Ovary (tissue), 9 donors: ENCODE data around the gene PPM1J. TPM values are rescaled to one million over a fixed set of nuclear protein-coding genes. Genes with fewer than 3 reads are reported as not detected.

Source experiments
- DNase-seq, 5 donors: peaks; one replicate each; pipeline ENCODE4 v3.0.0-alpha.2; 2019 to 2020
- H3K27ac ChIP-seq, 2 donors: fragments of 200-600 bp; one replicate each; pipeline versions ENCODE4 v1.5.1 to v1.8.0; 2019 to 2022
- H3K27me3 ChIP-seq: fragments of 200-600 bp; one replicate; pipeline ENCODE4 v1.8.0; 2022
- H3K36me3 ChIP-seq: fragments of 200-600 bp; sonication (generic); one replicate; pipeline ENCODE4 v1.5.1; 2019
- H3K4me1 ChIP-seq: one replicate; pipeline ENCODE4 v1.8.1; 2013; ENCODE audit warnings: mild to moderate bottlenecking, moderate library complexity; ENCODE audit not compliant: insufficient read depth
- H3K4me3 ChIP-seq: fragments of 200-600 bp; sonication (generic); one replicate; pipeline ENCODE4 v1.5.1; 2017
- H3K9me3 ChIP-seq, 2 donors: fragments of 200-600 bp in 1 of 2; sonication (generic) in 1 of 2; one replicate each; pipeline versions ENCODE4 v1.5.1 to v1.8.1; 2013 to 2019; ENCODE audit warnings: mild to moderate bottlenecking in 1 of 2, moderate library complexity in 1 of 2
- CTCF ChIP-seq, 3 donors: fragments of 450-650 bp in 2 of 3; fragments of 200-600 bp in 1 of 3; IDR thresholded peaks; one replicate each; pipeline versions ENCODE4 v1.5.1 to v1.8.0; 2016 to 2022; ENCODE audit warnings: antibody characterized with exemption in 3 of 3, mild to moderate bottlenecking in 1 of 3
- EP300 ChIP-seq: sonication (generic); formaldehyde crosslinking; IDR thresholded peaks from one replicate; pipeline ENCODE4 v1.6.1; 2017; ENCODE audit warnings: antibody characterized with exemption
- POLR2A ChIP-seq: fragments of 450-650 bp; IDR thresholded peaks from one replicate; pipeline ENCODE4 v1.6.1; 2017; ENCODE audit warnings: antibody characterized with exemption, mild to moderate bottlenecking, moderate library complexity
- WGBS, 3 donors: extraction: QIAGEN DNeasy Blood & Tissue Kit in 1 of 3; methylation state at CpG; one replicate each; pipeline versions ENCODE4 v1.1.5 to v1.1.7; 2013 to 2017; 5-methylcytosine and 5-hydroxymethylcytosine counted together
- intact Hi-C, 4 donors: fragments of 100-400 bp; cut with DNase I; formaldehyde crosslinking; loops; one replicate each; pipeline versions ENCODE4 v1.11.0 to v1.15.1; 2022 to 2023
- polyA plus RNA-seq, 2 donors: library from polyadenylated mRNA; stranded (reverse); fragments of 200-250 nt in 1 of 2; fragments of 350-450 nt in 1 of 2; fragmentation: Illumina TruSeq in 1 of 2; extraction: RNeasy Lipid Tissue Mini Kit (QIAGEN cat#74804) in 1 of 2; gene quantifications; one replicate each; pipeline ENCODE4 v1.2.3, GENCODE V29; 2013 to 2014
- total RNA-seq, 7 donors: library from RNA; depleted of rRNA in 2 of 7; stranded (reverse); fragments of >200 nt in 2 of 7; fragmentation: NEBNext Ultra II Directional in 3 of 7; extraction: Animal tissue kit (Norgen Biotek cat#: 25700) in 3 of 7; gene quantifications; one replicate each; pipeline versions ENCODE4 v1.1.0 to v1.2.4, GENCODE V29; 2016 to 2023
- donor health status: DM: no; HTN: no; CAD: no; lungs with moderate emphysema.
- donor health status: DM: no; HTN: no; CAD: no.
- donor health status: Bipolar disorder and iron deficiency.
- donor health status: DM: yes; HTN: yes; CAD: no.
- donor health status: DM: no; HTN: no; CAD: no.
- donor health status: DM: yes; HTN: yes; CAD: no.

The PPM1J gene
- total and polyA plus RNA-seq, 9 donors = 0.78 to 6.3 (median 2.8) TPM

- no peak for TF ChIP-seq CTCF (IDR thresholded peaks at IDR 0.05)
- TF ChIP-seq EP300 = no peak
- no peak for TF ChIP-seq POLR2A
- WGBS, 3 donors = 94 to 98% (median 95%) methylated on average over 3 of the region's 3 CpGs
- DNase-seq = no peak
Observed at GRCh38 chr1:112676543-112676942, 38.6 kb downstream of the PPM1J start.

GRCh38 chr1:112675728-112676381 lies 39.3 kb downstream of the PPM1J start:
- TF ChIP-seq CTCF (IDR thresholded peaks at IDR 0.05) (no peak), EP300 (no peak), POLR2A (no peak)
- intact Hi-C loops = no loop called here
- Histone ChIP-seq H3K27me3 (no peaks in the 10 kb centered on the region), H3K4me3 (peak overlapping the region; percentile 63), H3K27ac (peak overlapping the region; percentile 90 to 96), H3K4me1 (peaks cover 4% of the 10 kb centered on the region), H3K9me3 (no peaks in the 10 kb centered on the region), H3K36me3 (no peaks in the 10 kb centered on the region)
- 26 to 32% (median 27%) methylated on average over 7 of the region's 7 CpGs for WGBS, 3 donors
- no peak for DNase-seq

More at GRCh38 chr1:112676543-112676942, 38.6 kb downstream of the PPM1J start:
- no peak overlapping the region for H3K4me3 ChIP-seq
- no peaks in the 10 kb centered on the region for H3K36me3 ChIP-seq
- H3K27ac ChIP-seq = no peak overlapping the region
- no peaks in the 10 kb centered on the region for H3K9me3 ChIP-seq
- intact Hi-C loops = no loop called here
- H3K4me1 ChIP-seq = peaks cover 4% of the 10 kb centered on the region
- H3K27me3 ChIP-seq = no peaks in the 10 kb centered on the region

- Histone ChIP-seq H3K4me1 (peaks cover 4% of the 10 kb centered on the region), H3K4me3 (peak overlapping the region; percentile 63), H3K36me3 (no peaks in the 10 kb centered on the region), H3K27ac (peak overlapping the region; percentile 90 to 96), H3K27me3 (no peaks in the 10 kb centered on the region), H3K9me3 (no peaks in the 10 kb centered on the region)
- DNase-seq = peak; percentile 69 to 84 (median 78)
- TF ChIP-seq POLR2A (no peak), CTCF (IDR thresholded peaks at IDR 0.05) (peak in 2 of 3 donors; percentile 27 to 41), EP300 (no peak)
- 0 to 1% (median 1%) methylated on average over 20 to 68 of the region's 68 CpGs for WGBS, 3 donors
- intact Hi-C loops = loop anchor here in 1 of 4 donors (5.0 kb wide), 1 partner anchor 32 kb away; the partner anchor contains the start of gene RHOC
Observed at GRCh38 chr1:112674986-112675727, 40.0 kb downstream of the PPM1J start.

GRCh38 chr1:112674440-112674985 lies 40.6 kb downstream of the PPM1J start, which contains the start of gene MOV10:
MOV10 (plus strand) TSS chr1:112674659; CDS start chr1:112674913, 254 bp downstream.
- no peaks in the 10 kb centered on the region for H3K27me3 ChIP-seq
- H3K9me3 ChIP-seq = no peaks in the 10 kb centered on the region
- H3K36me3 ChIP-seq = no peaks in the 10 kb centered on the region
- peak; percentile 70 to 82 (median 75) for DNase-seq
- 0 to 1% (median 1%) methylated on average over 25 to 30 of the region's 30 CpGs for WGBS, 3 donors
- H3K27ac ChIP-seq = peak within 1 kb of the TSS; percentile 90 to 96
- peak within 1 kb of the TSS; percentile 63 for H3K4me3 ChIP-seq
- intact Hi-C loops = loop anchor here in 1 of 4 donors (5.0 kb wide), 1 partner anchor 33 kb away; the partner anchor contains the start of gene RHOC
- TF ChIP-seq POLR2A = no peak
- TF ChIP-seq EP300 = no peak
- no peak for TF ChIP-seq CTCF (IDR thresholded peaks at IDR 0.05)
- peaks cover 4% of the 10 kb centered on the region for H3K4me1 ChIP-seq
